HCT116 (cell line): ENCODE data around the gene NAPEPLD.

Source experiments
- EGR1 ChIP-seq: IDR thresholded peaks from 2 replicates; pipeline ENCODE4 v1.6.1; 2012; ENCODE audit warnings: low read depth
- ELF1 ChIP-seq: IDR thresholded peaks from 2 replicates; pipeline ENCODE4 v1.6.1; 2012; ENCODE audit warnings: low read depth, borderline replicate concordance
- EZH2phosphoT487 ChIP-seq: fragments of 200-600 bp; IDR thresholded peaks from 2 replicates; pipeline ENCODE4 v1.6.1; 2018; ENCODE audit warnings: antibody characterized with exemption, borderline replicate concordance
- JUND ChIP-seq: IDR thresholded peaks from 2 replicates; pipeline ENCODE4 v1.6.1; 2012
- POLR2A ChIP-seq: IDR thresholded peaks from 2 replicates; pipeline ENCODE4 v1.7.0; 2011; ENCODE audit warnings: borderline replicate concordance; ENCODE audit not compliant: insufficient read depth, insufficient read length; ENCODE audit errors: extremely low read depth
- POLR2AphosphoS5 ChIP-seq: IDR thresholded peaks from 2 replicates; pipeline ENCODE4 v1.6.1; 2011; ENCODE audit warnings: mild to moderate bottlenecking, low read depth, low read length, moderate library complexity
- RAD21 ChIP-seq: IDR thresholded peaks from 2 replicates; pipeline ENCODE4 v1.6.1; 2012; ENCODE audit warnings: low read depth, mild to moderate bottlenecking
- SP1 ChIP-seq: IDR thresholded peaks from 2 replicates; pipeline ENCODE4 v1.6.1; 2012; ENCODE audit warnings: low read depth
- SRF ChIP-seq: IDR thresholded peaks from 2 replicates; pipeline ENCODE4 v1.6.1; 2012; ENCODE audit warnings: low read depth
- TF ChIP-seq, protein P1 (sequence below), 3 experiments: fragments of 200-600 bp in 1 of 3; sonication (generic) in 1 of 3; IDR thresholded peaks in 2 of 3; conservative IDR thresholded peaks in 1 of 3; 2 replicates each; pipeline ENCODE4 v1.5.1; 2012 to 2017; ENCODE audit warnings: low read depth in 2 of 3, low read length in 2 of 3, antibody characterized with exemption in 1 of 3, borderline replicate concordance in 1 of 3, control low read depth in 1 of 3, mild to moderate bottlenecking in 1 of 3, mixed read lengths in 1 of 3, mixed run types in 1 of 3, moderate library complexity in 1 of 3; ENCODE audit not compliant: insufficient read depth in 1 of 3

DNA sequence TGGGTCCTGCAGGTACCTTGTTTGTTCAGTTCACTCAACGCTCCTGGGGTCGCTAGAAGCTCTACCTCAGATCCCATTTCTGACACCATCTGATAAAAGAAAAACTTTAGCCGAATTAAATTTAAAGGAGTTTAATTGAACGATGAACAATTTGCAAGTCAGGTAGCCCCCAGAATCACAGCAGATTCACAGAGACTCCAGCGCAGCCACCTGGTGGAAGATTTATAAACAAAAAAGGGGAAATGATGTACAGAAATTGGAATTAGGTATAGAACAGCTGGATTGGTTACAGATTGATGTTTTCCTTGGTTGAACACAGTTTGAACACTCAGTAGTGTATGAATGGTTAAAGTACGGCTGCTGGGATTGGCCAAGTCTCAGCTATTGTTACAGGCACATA is 97.4 kb downstream of the NAPEPLD start:
- TF ChIP-seq POLR2A (no peak), SRF (no peak), SP1 (no peak), RAD21 (peak; percentile 21; the same call in 1 of the 2 replicates), JUND (no peak), POLR2AphosphoS5 (no peak), ELF1 (no peak), EGR1 (no peak), EZH2phosphoT487 (no peak)
- TF ChIP-seq, protein P1, sequence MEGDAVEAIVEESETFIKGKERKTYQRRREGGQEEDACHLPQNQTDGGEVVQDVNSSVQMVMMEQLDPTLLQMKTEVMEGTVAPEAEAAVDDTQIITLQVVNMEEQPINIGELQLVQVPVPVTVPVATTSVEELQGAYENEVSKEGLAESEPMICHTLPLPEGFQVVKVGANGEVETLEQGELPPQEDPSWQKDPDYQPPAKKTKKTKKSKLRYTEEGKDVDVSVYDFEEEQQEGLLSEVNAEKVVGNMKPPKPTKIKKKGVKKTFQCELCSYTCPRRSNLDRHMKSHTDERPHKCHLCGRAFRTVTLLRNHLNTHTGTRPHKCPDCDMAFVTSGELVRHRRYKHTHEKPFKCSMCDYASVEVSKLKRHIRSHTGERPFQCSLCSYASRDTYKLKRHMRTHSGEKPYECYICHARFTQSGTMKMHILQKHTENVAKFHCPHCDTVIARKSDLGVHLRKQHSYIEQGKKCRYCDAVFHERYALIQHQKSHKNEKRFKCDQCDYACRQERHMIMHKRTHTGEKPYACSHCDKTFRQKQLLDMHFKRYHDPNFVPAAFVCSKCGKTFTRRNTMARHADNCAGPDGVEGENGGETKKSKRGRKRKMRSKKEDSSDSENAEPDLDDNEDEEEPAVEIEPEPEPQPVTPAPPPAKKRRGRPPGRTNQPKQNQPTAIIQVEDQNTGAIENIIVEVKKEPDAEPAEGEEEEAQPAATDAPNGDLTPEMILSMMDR (IDR thresholded peaks at IDR 0.05 in 2 of 3, conservative IDR thresholded peaks at IDR 0.05 in 1 of 3; ENCODE audit: borderline replicate concordance in 1 of 3, insufficient read depth in 1 of 3, low read depth in 2 of 3, low read length in 2 of 3), result no peak
